HepG2 (cell line): ENCODE measurements around the gene RASL12. TPM values are rescaled to one million over a fixed set of nuclear protein-coding genes. Genes with fewer than 3 reads are reported as not detected.
A peak's percentile ranks its signal among the peaks of the same experiment; 100 is the strongest.

Experiments used
- AHR ChIP-seq: IDR thresholded peaks from 2 replicates; pipeline ENCODE4 v1.6.1; 2018; ENCODE audit warnings: missing genetic modification reagents, missing compliant biosample characterization
- ARID2 ChIP-seq: sonication (generic); formaldehyde crosslinking; IDR thresholded peaks from 2 replicates; pipeline ENCODE4 v1.8.1; 2022; ENCODE audit warnings: mild to moderate bottlenecking, missing genetic modification reagents, borderline replicate concordance
- ASH2L ChIP-seq: fragments of 300-600, 200-600 bp; sonication (generic); IDR thresholded peaks from 2 replicates; pipeline ENCODE4 v1.7.0; 2017; ENCODE audit warnings: low read depth, mild to moderate bottlenecking, moderate library complexity, mixed read lengths, low read length; ENCODE audit not compliant: insufficient read length
- IRF9 ChIP-seq: sonication (generic); formaldehyde crosslinking; IDR thresholded peaks from 2 replicates; pipeline ENCODE4 v1.8.0; 2022; ENCODE audit warnings: missing genetic modification reagents, mild to moderate bottlenecking, borderline replicate concordance
- KDM5A ChIP-seq: fragments of 200-600 bp; sonication (generic); IDR thresholded peaks from 2 replicates; pipeline ENCODE4 v1.7.0; 2018; ENCODE audit warnings: antibody characterized with exemption, mild to moderate bottlenecking, low read length, borderline replicate concordance
- NR2F1 ChIP-seq, 2 experiments: fragments of 450-650 bp in 1 of 2; formaldehyde crosslinking in 1 of 2; IDR thresholded peaks; 2 replicates each; pipeline versions ENCODE4 v1.5.0 to v1.6.1; 2016 to 2020; ENCODE audit warnings: mild to moderate bottlenecking in 1 of 2, missing compliant biosample characterization in 1 of 2, missing genetic modification reagents in 1 of 2, moderate library complexity in 1 of 2
- RFX5 ChIP-seq: IDR thresholded peaks from 2 replicates; pipeline ENCODE4 v1.6.1; 2011; ENCODE audit warnings: low read depth, low read length, improper control_type of control experiment
- TEAD2 ChIP-seq: sonication (generic); formaldehyde crosslinking; IDR thresholded peaks from 2 replicates; pipeline ENCODE4 v1.9.0; 2021; ENCODE audit warnings: missing genetic modification reagents
- THYN1 ChIP-seq: sonication (generic); formaldehyde crosslinking; IDR thresholded peaks from 2 replicates; pipeline ENCODE4 v1.8.1; 2023; ENCODE audit warnings: low read depth, mild to moderate bottlenecking, moderate library complexity, missing genetic modification reagents, borderline replicate concordance
- ZFY ChIP-seq: sonication (generic); formaldehyde crosslinking; IDR thresholded peaks from 2 replicates; pipeline ENCODE4 v1.4.0; 2020; ENCODE audit warnings: missing genetic modification reagents
- ZNF318 ChIP-seq: sonication (generic); formaldehyde crosslinking; IDR thresholded peaks from 2 replicates; pipeline ENCODE4 v1.4.0; 2020; ENCODE audit warnings: mild to moderate bottlenecking, missing genetic modification reagents
- ZNF331 ChIP-seq: sonication (generic); formaldehyde crosslinking; IDR thresholded peaks from 2 replicates; pipeline ENCODE4 v1.4.0; 2020; ENCODE audit warnings: missing genetic modification reagents
- polyA plus RNA-seq, 8 experiments: library from polyadenylated mRNA; depleted of rRNA in 3 of 8; stranded (reverse) in 7 of 8; unstranded in 1 of 8; fragments of >200 nt; fragmentation: Illumina TruSeq in 4 of 8; extraction: Trizol in 4 of 8; gene quantifications; 2 replicates each; pipeline versions ENCODE4 v1.2.1 to v1.2.3, GENCODE V29; 2011 to 2016; ENCODE audit warnings: low read depth in 4 of 8, missing spikeins in 1 of 8, mixed read lengths in 1 of 8; ENCODE audit not compliant: insufficient read depth in 1 of 8
- total RNA-seq, 5 experiments: library from RNA; depleted of rRNA; stranded (reverse); fragments of >200 nt; fragmentation: Illumina TruSeq; extraction: Trizol; gene quantifications; 2 replicates each; pipeline ENCODE4 v1.2.3, GENCODE V29; 2016; ENCODE audit warnings: low read depth in 1 of 5
- TF ChIP-seq, protein P1 (sequence below): sonication (generic); formaldehyde crosslinking; IDR thresholded peaks from 2 replicates; pipeline ENCODE4 v1.4.0; 2020; ENCODE audit warnings: missing genetic modification reagents

Gene RASL12
- total and polyA plus RNA-seq, 2 of the 13 experiments (the other 11 are each of a cell fraction or from before 2014, with no cell fraction given): 0.16 to 0.55 TPM

- no peak for TF ChIP-seq ZNF318 (CRISPR knock-in tag)
- TF ChIP-seq TEAD2: no peak
- TF ChIP-seq ARID2 (CRISPR knock-in tag): no peak
- peak; percentile 76 for TF ChIP-seq ASH2L
- TF ChIP-seq IRF9: no peak; the same call in 1 of the 2 replicates
- TF ChIP-seq KDM5A: no peak
- TF ChIP-seq, protein P1, sequence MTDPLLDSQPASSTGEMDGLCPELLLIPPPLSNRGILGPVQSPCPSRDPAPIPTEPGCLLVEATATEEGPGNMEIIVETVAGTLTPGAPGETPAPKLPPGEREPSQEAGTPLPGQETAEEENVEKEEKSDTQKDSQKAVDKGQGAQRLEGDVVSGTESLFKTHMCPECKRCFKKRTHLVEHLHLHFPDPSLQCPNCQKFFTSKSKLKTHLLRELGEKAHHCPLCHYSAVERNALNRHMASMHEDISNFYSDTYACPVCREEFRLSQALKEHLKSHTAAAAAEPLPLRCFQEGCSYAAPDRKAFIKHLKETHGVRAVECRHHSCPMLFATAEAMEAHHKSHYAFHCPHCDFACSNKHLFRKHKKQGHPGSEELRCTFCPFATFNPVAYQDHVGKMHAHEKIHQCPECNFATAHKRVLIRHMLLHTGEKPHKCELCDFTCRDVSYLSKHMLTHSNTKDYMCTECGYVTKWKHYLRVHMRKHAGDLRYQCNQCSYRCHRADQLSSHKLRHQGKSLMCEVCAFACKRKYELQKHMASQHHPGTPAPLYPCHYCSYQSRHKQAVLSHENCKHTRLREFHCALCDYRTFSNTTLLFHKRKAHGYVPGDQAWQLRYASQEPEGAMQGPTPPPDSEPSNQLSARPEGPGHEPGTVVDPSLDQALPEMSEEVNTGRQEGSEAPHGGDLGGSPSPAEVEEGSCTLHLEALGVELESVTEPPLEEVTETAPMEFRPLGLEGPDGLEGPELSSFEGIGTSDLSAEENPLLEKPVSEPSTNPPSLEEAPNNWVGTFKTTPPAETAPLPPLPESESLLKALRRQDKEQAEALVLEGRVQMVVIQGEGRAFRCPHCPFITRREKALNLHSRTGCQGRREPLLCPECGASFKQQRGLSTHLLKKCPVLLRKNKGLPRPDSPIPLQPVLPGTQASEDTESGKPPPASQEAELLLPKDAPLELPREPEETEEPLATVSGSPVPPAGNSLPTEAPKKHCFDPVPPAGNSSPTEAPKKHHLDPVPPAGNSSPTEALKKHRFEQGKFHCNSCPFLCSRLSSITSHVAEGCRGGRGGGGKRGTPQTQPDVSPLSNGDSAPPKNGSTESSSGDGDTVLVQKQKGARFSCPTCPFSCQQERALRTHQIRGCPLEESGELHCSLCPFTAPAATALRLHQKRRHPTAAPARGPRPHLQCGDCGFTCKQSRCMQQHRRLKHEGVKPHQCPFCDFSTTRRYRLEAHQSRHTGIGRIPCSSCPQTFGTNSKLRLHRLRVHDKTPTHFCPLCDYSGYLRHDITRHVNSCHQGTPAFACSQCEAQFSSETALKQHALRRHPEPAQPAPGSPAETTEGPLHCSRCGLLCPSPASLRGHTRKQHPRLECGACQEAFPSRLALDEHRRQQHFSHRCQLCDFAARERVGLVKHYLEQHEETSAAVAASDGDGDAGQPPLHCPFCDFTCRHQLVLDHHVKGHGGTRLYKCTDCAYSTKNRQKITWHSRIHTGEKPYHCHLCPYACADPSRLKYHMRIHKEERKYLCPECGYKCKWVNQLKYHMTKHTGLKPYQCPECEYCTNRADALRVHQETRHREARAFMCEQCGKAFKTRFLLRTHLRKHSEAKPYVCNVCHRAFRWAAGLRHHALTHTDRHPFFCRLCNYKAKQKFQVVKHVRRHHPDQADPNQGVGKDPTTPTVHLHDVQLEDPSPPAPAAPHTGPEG (CRISPR knock-in tag): peak; percentile 47; the same call in 1 of the 2 replicates
- TF ChIP-seq ZFY (CRISPR knock-in tag): peak; percentile 82
- peak; percentile 91; the same call in 1 of the 2 replicates for TF ChIP-seq ZNF331 (CRISPR knock-in tag)
- TF ChIP-seq THYN1 (CRISPR knock-in tag): no peak
- TF ChIP-seq RFX5: no peak
- no peak for TF ChIP-seq AHR
- TF ChIP-seq NR2F1 (CRISPR knock-in tag; IDR thresholded peaks at IDR 0.05): peak; percentile 82 to 91; a peak in 3 of 4 replicates
Measured at GRCh38 chr15:65044724-65045481, 22.9 kb downstream of the RASL12 start, which contains the start of gene SLC51B (continued).
